NCI-H446 treated with DMSO at 0.1 percent for 48 hours (cell line): ENCODE data around the gene PHF21A.
"Not testable (repeated sequence)": the region's sequence is repeated elsewhere in the genome, so short reads cannot be mapped to it uniquely, and the experiment has no call there.

Source experiments
- DNase-seq: peaks from one replicate; lab custom pipeline; 2025; lab: John Stamatoyannopoulos, UW

The PHF21A gene

DNA sequence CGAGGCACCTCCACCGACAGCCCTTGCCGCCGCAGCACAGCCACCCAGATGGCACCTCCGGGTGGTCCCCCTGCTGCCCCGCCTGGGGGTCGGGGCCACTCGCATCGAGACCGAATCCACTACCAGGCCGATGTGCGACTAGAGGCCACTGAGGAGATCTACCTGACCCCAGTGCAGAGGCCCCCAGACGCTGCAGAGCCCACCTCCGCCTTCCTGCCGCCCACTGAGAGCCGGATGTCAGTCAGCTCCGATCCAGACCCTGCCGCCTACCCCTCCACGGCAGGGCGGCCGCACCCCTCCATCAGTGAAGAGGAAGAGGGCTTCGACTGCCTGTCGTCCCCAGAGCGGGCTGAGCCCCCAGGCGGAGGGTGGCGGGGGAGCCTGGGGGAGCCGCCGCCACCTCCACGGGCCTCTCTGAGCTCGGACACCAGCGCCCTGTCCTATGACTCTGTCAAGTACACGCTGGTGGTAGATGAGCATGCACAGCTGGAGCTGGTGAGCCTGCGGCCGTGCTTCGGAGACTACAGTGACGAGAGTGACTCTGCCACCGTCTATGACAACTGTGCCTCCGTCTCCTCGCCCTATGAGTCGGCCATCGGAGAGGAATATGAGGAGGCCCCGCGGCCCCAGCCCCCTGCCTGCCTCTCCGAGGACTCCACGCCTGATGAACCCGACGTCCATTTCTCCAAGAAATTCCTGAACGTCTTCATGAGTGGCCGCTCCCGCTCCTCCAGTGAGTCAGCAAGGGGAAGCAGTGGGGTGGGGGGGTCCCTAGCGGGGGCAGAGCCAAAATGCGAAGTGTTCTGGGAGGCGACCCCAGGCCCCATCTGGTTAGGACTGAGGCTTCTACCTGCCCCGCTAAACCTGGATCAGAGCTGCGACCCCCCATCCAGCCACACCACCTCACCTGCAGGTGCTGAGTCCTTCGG lies 218.5 kb downstream of the PHF21A start:
- DNase-seq = no peak

DNA sequence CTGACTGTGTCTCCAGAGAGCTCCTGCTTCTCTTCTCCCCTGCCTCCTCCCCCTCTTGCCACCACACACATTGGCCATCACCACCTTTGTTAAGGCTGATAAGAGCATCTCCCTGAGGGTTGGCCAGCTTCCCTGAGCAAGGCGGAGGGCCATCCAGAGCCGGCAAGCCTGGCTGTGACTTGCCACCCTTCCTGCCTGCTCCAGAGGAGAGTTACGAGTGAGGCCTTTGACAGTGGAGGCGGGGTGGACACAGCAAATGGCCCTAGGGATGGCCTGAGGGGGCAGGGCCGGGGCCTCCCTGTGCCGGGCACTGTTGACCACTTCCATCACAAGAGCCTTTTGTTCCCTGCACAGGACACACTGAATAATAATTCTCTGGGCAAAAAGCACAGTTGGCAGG lies 219.6 kb downstream of the PHF21A start:
- no peak for DNase-seq

DNA sequence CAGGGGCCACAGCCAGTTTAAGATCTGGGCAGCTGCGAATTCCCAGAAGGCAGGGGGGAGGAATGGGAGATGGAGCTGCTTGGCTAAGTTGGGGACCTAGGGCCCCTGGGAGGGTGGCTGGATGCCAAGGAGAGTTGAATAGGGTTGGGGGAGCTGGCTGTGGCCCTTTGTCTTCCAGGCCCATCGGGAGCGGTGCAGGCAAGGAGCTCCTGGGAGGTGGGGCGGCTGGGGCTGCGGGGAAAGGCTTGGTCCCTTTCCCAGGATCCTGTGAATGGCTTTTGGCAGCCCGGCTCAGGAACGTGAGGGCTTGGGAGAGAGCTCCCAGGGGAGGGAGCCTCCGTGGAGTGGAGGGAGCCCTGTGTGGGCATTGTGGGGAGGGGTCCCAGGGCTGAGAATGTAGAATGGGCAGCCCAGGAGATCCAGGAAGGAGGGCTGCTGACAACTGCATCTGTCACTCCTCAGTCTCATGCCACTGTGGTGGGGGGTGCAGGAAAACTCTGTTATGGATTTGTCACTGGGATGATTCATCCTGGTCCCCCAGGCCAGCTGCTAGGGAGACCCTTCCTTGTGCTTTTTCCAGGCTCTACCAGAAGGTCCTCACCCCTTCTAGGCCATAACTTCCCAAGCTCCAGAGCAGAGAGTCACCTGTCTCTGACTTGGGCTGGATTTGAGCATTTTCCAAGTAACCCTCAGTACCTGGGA lies 220.2 kb downstream of the PHF21A start:
- no peak for DNase-seq

DNA sequence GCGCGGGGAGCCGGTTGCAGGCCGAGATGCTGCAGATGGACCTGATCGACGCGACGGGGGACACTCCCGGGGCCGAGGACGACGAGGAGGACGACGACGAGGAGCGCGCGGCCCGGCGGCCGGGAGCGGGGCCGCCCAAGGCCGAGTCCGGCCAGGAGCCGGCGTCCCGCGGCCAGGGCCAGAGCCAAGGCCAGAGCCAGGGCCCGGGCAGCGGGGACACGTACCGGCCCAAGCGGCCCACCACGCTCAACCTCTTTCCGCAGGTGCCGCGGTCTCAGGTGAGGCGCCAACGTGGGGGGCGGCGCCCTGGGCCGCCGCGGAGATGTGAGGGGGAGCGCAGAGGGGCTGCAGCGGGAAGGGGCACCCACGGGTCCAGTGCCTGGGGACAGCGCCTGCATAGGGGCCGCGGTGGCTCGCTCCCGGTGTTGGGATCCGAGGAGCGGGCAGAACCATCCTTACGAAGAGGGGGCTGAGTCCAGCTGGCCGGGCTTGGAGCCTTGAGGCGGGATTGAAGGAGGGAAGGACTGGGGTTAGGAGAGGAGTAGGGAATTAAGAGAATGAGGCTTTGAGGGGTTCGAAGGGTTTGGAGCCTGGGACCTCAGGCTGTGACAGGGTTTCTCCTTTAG lies 221.0 kb downstream of the PHF21A start:
- not testable (repeated sequence) for DNase-seq

DNA sequence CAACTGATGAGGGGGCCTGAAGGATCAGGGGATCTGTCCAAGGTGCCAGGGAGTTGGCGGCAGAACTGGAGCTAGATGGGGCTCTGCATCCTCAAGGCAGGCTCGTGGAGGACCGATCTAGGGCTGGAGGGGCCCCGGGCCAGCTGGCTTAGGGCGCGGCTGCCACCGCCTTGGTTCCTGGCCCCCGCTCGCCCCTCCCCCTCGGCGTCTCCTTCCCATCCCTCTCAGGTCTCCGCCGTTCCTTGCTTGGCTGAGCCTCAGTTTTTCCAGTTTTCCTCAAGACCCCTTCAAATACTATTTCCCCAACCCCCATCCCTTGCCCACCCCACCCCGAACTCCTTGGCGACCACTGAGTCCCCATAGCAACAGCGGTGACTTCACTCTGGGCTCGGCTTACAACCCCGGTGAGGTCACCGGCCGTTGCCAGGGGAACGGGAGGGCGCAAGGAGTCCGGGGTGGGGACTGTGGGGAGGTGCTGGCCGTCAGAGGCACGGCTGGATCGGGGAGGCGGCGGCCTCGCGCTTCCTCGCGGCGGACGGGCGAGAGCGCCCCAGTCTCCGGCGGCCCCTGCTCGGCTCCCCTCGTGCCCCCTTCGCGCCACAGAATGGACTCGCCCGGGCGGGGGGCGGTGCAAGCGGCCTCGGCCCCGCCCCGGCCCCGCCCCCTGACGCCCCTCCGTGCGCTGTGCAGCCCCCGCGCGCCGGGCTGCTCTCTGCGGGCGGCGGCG lies 221.6 kb downstream of the PHF21A start:
- DNase-seq = peak; percentile 81

DNA sequence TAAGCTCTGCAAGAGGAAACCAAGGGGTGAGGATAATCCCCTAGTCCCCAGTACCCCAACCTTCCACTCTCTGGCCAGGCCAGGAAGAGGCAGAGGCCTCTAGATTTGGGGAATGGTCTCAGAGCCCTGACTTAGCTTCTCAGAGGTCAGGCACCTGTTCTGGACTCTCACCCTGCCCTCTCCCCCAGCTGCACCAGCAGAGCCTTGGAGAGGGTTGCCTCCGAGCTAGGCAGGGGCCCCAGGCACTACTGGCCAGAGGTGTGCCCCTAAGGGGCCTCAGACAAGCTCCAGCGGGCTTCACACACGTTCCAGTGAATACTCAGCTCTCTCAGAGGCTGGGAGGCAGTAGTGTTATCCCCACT lies 222.2 kb downstream of the PHF21A start:
- DNase-seq = no peak

DNA sequence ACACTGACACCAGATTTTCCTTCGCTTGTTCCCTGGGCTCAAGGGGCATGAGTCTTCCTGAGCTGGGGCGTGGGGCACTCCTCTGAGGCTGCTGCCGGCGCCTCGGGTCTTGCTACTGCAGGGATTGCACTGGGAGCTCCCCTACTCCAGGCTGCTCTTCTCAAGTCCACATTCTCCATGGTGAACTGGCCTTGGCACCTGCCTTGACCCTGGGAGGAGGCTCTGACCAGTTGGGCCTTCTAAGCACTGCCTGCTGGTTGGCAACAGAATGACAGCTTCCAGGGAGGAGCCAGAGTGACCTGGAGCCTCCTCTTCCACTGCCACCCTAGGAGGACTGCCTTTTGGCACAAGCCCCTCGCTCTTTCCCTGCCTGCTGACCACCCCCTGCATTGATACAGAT lies 223.7 kb downstream of the PHF21A start:
- DNase-seq = no peak

DNA sequence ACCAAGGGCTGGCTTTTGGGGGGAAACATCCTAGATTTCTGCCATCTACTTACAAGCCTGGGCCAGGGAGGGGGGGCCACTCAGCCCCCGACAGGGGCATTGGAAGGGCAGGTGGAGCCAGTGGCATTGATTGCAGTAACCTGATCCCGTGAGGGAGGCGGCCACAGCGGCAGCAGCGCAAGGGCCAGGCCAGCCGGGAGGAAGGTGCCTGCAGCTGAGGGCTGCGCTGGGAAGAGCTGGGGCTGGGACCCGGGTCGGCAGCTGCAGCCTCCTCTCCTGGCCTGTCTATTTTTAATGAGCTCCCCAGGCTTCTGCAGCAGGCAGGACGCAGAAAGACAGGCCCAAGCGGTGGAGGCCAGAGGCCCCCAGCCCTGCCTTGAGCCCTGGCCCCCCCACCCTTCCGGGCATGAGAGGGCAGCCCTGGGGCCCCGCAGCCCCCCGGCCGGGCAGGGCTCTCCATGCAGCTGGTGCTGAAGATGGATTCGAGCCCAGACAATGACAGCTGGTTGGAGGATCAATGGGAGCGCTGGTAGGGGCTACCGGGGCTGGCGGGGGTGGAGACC lies 224.8 kb downstream of the PHF21A start:
- no peak for DNase-seq

DNA sequence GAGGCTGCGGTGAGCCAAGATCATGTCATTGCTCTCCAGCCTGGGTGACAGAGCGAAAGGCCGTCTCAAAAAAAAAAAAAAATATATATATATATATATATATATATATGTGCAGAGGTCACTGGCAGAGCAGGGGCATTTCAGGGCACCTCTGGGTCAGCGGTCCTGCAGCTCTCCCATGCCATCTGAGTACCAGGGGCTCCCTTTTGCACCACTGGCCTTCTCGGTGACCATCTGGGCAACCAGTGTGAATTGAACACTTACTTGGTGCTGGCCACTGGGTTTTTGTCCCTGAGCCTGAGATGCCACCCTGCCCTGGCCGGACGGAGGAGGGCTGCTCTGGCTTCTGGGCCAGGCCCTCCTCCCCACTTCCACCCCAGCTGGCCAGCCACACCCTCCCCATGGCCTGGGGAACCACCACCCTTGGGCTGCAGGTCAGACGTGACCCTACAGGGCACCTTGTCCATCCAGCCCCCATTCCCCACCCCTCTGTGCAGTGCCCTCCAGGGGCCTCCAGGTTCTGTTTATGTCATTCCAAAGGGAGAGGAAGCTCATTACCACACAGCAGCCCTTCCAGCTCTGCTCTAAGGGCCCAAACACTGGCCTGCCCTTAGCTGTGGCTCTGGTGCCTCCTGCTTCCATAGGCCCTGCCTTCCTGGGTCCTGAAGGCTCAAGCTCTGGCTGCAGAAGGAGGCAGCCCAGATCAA lies 225.5 kb downstream of the PHF21A start:
- no peak for DNase-seq

DNA sequence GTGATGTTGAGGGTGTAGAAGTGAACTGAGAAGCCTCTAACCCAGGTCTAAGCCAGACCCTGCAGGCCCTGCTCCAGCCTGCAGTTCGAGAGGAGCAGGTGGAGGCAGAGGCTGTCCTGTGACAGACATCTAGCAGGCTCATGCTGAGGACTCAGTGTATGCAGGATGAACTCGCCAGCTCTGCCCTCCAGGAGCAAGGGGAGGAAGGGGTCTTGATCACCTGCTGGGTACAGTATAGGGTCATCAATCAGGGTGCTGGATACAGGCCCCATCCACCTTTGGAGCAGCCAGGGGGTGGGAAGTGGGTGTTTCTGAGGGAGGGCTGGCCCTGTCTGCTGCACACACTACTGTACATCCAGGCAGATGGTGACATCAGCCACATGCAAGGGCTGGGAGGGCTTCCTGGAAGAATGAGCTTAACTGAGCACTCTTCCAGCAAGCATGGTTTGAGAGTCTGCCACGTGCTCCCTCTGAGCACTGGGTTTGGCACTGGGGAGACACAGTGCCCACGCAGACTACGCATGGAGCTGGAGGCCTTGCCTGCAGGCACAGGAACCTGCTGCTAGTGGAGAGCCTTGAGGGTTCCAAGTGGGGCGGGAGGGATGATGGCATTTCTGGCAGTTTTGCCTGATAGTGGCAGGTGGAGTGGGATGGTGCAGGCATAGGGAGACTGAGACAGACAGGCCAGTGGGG lies 226.6 kb downstream of the PHF21A start:
- DNase-seq = no peak

DNA sequence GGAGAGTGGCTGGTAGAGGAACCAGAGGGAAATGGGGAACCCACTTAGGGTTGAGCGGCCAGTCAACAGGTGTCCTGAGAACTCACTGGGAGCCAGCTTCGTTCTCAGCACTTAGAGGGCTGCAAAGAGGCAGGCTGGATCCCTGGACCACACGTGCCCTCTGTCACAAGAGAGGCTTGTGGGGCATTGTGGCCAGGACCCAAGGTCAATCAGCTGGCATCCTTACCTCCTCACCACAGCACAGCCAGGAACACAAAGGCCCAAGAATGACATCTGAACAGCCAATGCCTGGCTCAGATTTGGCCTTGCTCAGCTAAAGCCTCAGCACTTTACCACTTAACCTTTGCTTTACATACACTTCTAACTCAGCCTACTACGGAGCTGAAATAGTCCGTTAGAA lies 228.4 kb downstream of the PHF21A start:
- no peak for DNase-seq

DNA sequence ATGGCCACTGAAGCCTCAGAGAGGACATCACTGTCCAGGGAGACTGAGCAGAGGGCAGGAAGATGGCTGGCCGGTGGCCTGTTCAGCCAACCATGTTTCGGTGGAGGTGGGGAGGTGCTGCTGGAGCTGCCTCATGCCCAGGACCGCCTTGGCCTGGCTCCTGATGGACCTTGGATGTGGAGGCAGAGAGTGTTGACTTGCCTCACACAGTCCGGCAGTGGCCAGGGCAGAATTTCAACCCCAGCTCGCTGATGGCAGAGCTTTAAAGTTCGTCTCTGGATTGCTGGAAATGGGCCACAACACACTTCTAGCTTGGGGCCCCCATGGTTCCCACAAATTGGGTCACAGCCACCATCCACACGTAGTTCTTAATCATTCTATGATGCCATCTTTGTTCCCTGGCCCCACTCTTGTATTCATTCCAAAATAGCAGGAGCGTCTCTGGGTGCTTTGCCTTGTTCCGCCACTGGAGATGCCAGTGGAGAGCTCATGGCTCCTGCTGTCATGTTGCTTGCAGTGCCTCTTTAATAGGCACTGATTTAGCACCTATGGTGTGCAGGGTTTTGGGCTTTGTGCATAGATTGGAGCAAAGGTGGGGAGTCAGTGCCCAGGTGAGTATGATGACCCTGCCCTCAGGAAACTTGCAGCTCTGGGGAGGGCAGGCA lies 230.2 kb downstream of the PHF21A start:
- DNase-seq = no peak

DNA sequence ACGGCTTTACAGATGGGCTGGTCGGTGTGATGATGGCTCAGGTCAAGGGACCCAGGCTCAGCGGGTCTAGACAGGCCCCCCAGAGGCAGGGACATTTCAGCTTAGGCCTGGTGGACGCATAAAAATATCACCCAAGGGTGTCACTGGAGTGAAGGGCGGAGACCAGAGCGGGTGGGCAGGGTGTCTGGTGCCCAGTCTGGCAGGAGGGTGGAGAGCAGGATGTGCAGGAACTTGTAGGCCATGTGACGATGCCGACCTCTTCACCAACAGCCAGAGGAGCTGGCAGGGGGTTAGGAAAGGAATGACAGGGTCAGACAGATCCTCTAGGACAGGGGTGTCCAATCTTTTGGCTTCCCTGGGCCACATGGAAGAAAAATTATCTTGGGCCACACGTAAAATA lies 231.3 kb downstream of the PHF21A start:
- no peak for DNase-seq

DNA sequence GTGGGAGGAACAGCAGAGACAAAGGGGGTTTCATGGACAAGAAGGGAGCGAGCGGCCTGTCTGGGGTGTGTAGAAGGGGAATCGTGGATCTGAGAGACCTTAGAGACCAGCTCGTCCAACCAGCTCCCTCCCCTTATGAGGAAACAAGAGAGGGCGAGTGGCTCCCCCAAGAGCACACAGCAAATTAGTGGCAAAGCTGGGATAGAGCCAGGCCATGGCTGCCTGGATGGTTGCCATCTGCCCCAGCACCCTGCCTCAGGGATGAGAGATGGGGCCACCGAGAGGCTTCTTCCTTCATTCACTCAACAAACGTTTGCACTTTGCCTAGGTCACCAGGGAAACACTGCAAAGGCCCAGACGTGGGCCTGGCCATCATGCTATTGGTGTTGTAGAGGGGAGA lies 231.7 kb downstream of the PHF21A start:
- DNase-seq = no peak

DNA sequence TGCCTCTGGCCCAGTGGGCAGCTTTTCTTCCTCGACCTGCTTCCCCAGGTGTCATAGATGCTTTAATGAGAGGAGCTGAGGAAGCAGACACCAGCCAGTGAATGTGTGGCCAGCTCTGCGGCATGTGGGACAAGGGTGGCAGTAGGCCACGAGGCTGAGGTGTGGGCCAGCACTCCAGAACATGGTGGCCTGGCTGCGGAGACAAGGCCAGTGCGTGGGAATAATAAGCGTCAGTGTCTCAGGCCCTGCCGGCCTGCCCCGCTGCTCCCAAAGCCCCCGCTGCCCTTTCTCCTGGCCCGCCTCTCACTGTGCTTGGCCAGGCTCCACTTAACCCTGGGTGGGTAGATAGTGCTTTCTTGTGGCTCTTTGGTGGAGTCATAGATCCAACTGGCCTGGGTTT lies 233.7 kb downstream of the PHF21A start:
- DNase-seq = no peak

DNA sequence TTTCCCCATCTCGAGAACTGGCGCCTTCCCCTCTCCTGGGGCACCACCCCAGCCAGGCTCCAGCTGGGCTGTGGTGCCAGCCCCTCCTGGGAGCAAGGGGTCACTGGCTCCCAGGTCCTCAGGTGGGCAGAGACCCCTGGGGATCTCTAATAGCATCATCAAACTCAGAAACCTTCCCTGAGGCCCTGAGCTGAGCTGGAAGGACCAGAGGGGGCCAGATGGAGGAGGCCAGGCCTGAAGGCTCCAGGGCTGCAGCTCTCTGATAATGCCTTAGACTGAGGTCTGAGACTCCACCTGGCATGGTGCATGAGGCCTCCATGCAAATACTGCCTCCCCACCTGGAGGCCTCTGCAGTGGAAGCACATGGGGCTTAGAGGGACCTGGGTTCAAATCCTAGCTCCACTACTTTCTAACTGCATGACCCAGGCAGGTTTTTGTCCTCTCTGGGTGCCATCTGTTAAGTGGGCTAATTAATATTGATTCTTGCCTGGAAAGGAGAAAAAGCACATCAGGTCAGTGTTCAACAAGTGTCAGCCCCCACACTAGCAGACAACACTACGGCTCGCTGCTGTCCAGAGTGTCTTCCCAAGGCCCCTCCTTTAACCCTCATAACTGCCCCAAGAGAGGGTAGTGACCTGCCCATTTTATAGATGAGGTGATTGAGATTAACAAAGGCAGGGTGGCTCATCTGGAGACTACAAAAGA lies 234.3 kb downstream of the PHF21A start:
- no peak for DNase-seq

DNA sequence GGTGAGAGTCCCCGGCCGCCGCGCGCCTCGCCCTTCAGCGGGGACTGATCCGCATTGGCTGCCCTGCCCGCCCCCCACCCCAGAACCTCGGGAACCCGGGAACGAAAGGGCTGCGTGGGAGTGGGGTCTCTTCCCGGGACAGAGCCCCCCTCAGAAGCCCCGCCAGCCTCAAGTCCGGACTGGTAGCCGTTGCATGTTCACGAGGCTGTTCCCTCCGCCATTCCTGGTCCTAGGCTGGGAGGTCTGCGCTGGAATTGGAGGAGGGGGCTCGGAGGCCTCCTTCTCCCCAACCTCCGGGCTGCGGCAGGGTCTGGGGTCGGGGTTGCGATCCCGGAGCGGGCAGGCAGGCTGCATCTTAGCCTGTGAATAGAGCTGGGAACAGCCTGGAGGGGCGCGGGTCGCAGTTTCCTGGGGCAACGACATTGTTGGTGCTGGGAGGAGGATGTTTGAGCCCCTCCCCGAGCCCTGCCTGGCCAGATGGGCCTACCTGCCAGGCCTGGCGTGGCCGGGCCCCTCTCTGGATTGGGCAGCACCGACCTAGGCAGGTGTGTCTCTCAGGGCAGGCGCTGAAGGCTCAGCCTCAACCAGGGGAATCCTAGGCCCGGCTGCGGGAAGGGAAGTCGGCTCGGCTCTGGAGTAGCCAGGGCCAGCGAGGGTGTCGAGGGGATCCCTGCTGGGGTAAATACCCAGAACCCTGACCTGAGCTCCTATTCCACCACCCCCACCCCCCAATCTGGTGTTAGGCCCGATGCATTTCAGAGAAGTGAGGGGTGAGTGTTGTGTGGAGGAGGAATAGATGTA lies 235.1 kb downstream of the PHF21A start:
- DNase-seq = no peak

DNA sequence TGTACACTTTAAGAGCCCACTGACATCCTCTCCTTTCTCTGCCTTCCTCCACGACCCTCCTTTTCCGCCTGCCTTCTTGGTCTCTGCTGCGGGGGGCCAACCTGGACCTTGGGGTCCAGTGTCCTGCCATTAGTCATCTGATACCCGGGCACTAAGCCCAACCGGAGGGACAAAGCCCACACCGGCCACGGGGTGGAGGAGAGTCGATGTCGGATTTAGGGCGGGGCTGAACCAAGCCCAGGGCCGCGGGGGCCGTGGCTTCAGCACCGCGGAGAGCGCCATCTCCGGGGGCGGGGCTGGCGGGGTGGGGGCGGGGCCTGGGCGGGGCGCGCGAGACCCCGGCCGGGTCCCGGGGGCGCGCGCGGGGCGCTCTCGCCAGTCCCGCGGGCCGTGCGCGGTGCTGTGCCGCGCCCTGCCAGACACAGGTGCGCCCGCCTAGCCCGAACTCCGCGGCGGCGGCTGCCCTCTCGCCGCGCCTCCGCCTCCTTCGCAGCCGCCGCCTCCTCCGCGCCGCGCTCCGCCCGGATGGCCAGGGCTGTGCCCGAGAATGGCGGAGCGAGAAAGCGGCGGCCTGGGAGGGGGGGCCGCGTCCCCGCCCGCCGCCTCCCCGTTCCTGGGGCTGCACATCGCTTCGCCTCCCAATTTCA lies 235.9 kb downstream of the PHF21A start, which contains the start of gene MAPK8IP1:
Gene MAPK8IP1 (plus strand): TSS at position 378 of the 647 bp plus-strand sequence. CDS start 170 bp downstream, at position 548.
- DNase-seq = no peak
